AG04450 (cell line): ENCODE measurements around the gene FLCN. TPM values are rescaled to one million over a fixed set of nuclear protein-coding genes. Genes with fewer than 3 reads are reported as not detected.
"Not testable (repeated sequence)": the region's sequence is repeated elsewhere in the genome, so short reads cannot be mapped to it uniquely, and the experiment has no call there.

Source experiments
- CTCF ChIA-PET: fragments of 300-600, 350-600 bp; formaldehyde crosslinking; extraction: SDS; loops from one replicate; lab custom pipeline; 2022; ENCODE audit warnings: antibody characterized with exemption, inconsistent platforms; lab: Charles Lee
- POLR2A ChIA-PET: fragments of 350-600 bp; formaldehyde crosslinking; extraction: SDS; loops from one replicate; lab custom pipeline; 2021; ENCODE audit warnings: antibody characterized with exemption, inconsistent platforms; lab: Yijun Ruan, JAX
- DNase-seq: peaks from one replicate; pipeline ENCODE4 v3.0.0-alpha.2; 2011; ENCODE audit warnings: low read depth, low spot score
- H3K27ac ChIP-seq: one replicate; pipeline ENCODE4 v1.5.1; 2012; ENCODE audit warnings: low read depth, low read length, control low read depth
- H3K27me3 ChIP-seq: one replicate; pipeline ENCODE4 v1.6.0; 2012; ENCODE audit warnings: low read length; ENCODE audit not compliant: control insufficient read depth, insufficient read depth
- H3K4me3 ChIP-seq: 2 replicates; pipeline ENCODE4 v1.5.1; 2011; ENCODE audit warnings: mild to moderate bottlenecking, low read depth, low read length, control low read depth
- H3K9me3 ChIP-seq: 2 replicates; pipeline ENCODE4 v1.5.1; 2012; ENCODE audit warnings: low read length; ENCODE audit not compliant: control insufficient read depth, insufficient read depth
- polyA plus RNA-seq: library from polyadenylated mRNA; depleted of rRNA; stranded (reverse); fragments of >200 nt; gene quantifications from 2 replicates; pipeline ENCODE4 v1.2.3, GENCODE V29; 2011
- TF ChIP-seq, protein P1 (sequence below): IDR thresholded peaks from 2 replicates; pipeline ENCODE4 v1.5.1; 2011; ENCODE audit warnings: low read depth, low read length, control low read depth, inconsistent platforms

FLCN gene
- polyA plus RNA-seq, 1 experiment, result 13.7 TPM

DNA sequence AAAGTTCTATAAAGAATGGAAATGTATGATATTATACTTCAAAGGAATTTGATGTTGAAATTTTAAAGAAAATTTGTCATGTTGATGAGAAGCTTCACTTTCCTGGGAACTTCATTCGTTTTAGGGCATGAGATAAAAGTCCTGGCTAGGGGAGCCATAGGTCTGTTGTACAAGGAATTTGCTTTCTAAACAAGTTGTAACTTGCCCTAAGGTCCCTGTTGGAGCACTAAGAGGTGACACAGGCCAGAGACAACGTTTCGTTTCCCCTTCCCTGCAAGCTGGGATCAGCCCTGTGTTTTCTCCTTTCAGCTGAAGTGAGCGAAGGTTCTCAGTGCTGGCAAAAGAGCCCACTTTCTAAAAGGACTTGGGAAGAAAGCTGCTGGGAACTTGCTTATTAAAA is 47.4 kb downstream of the FLCN start:
- Histone ChIP-seq H3K4me3 (no peak overlapping the region), H3K27ac (no peak overlapping the region), H3K27me3 (no peaks in the 10 kb centered on the region), H3K9me3 (no peaks in the 10 kb centered on the region)
- ChIA-PET CTCF (no interaction called here), POLR2A (interaction anchor here (0.7 kb wide), 2 partner anchors 20 to 91 kb away, joined by 3 to 5 read pairs; no protein-coding TSS in a partner anchor)
- TF ChIP-seq, protein P1, sequence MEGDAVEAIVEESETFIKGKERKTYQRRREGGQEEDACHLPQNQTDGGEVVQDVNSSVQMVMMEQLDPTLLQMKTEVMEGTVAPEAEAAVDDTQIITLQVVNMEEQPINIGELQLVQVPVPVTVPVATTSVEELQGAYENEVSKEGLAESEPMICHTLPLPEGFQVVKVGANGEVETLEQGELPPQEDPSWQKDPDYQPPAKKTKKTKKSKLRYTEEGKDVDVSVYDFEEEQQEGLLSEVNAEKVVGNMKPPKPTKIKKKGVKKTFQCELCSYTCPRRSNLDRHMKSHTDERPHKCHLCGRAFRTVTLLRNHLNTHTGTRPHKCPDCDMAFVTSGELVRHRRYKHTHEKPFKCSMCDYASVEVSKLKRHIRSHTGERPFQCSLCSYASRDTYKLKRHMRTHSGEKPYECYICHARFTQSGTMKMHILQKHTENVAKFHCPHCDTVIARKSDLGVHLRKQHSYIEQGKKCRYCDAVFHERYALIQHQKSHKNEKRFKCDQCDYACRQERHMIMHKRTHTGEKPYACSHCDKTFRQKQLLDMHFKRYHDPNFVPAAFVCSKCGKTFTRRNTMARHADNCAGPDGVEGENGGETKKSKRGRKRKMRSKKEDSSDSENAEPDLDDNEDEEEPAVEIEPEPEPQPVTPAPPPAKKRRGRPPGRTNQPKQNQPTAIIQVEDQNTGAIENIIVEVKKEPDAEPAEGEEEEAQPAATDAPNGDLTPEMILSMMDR, result no peak
- no peak for DNase-seq

DNA sequence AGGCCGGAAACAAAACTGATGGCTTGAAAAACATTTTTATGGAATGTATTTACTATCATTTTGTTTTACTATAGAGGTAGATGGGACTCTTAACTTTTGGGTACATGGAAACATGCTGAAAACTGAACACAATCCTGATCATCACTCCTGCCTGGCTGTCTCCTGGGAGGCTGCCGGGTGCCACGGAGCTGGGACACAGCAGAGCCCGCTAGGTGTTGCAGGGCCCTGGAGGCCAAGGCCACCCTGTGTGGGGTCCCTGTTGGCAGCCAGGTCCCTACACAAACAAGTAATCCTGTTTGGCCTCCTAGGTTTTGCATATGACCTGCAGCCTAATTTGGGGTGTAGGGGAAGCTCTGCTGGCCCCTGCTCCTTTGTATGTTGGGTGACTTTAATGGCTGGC is 48.4 kb downstream of the FLCN start:
- no peak overlapping the region for H3K4me3 ChIP-seq
- no peaks in the 10 kb centered on the region for H3K27me3 ChIP-seq
- H3K27ac ChIP-seq, result no peak overlapping the region
- ChIA-PET CTCF (interaction anchor here (0.6 kb wide), 1 partner anchor 25 kb away, joined by 4 read pairs; no protein-coding TSS in a partner anchor), POLR2A (no interaction called here)
- no peaks in the 10 kb centered on the region for H3K9me3 ChIP-seq
- TF ChIP-seq, protein P1, result no peak
- no peak for DNase-seq

DNA sequence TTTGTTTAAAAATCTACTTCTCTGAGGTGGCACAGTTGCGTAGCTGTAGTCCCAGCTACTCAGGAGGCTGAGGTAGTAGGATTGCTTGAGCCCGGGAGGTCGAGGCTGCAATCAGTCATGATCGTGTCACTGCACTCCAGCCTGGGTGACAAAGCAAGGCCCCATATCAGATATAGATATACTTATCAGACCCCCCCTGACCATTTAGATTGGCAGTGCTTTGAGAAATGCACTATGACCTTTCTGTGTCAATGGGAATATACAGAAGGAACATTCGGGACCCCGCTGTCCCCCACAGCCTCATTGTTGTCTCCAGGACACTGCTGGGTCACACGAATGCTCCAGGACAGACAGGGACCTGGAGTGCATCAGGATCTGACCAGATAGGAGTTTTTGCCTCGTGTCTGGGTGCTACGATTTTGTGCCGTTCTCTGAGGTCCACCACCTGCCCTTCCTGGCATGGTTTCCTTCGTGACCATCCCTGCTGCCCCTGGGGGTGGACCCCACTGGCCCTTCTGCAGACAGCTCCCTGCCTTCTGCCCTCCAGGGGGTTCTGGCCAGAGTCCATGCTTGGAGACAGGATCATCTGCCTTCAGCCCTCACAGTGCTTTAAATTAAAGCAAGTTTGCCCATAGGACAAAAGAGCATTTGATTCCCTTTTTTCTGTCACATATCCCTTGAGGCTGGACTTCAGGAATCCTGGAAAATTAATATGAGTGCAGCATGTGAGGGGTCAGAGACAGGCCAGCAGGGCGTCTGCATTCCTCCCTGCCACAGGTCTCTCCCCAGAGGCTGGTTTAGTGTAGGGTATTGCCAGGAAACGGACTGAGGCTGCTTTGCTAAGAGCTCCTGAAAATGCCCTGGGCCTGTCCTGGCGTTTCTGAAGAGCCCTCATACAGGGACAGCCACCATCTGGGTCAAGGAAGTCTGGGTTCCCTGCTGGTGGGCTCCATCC is 50.1 kb downstream of the FLCN start:
- TF ChIP-seq, protein P1, result no peak
- H3K4me3 ChIP-seq, result no peak overlapping the region
- no peaks in the 10 kb centered on the region for H3K27me3 ChIP-seq
- no peak for DNase-seq
- H3K9me3 ChIP-seq, result no peaks in the 10 kb centered on the region
- H3K27ac ChIP-seq, result no peak overlapping the region
- ChIA-PET POLR2A (interaction anchor here (0.5 kb wide), 1 partner anchor 11 kb away, joined by 3 read pairs; no protein-coding TSS in a partner anchor), CTCF (no interaction called here)

DNA sequence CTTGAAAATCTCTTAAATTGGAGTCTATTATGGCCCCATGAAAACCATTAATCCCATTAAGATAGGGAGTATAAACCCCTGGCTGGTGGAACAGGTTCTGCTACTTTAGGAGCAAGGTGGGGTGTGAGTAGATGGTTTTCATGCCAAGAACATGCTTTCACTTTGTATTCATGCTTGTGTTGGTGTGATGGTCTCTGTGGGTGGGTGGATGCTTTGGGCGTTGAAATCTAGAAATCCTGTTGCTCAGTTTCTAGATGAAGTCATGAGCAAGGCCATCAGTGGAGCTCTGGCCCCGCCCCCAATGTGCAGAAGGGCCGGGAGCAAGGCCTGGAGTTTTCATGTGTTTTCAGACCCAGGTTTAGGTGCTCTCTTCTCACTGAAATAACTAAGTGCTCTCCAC is 50.9 kb downstream of the FLCN start:
- no peaks in the 10 kb centered on the region for H3K27me3 ChIP-seq
- H3K9me3 ChIP-seq, result no peaks in the 10 kb centered on the region
- H3K27ac ChIP-seq, result no peak overlapping the region
- no peak for DNase-seq
- no peak overlapping the region for H3K4me3 ChIP-seq
- TF ChIP-seq, protein P1, result no peak
- POLR2A ChIA-PET, result no interaction called here
- CTCF ChIA-PET, result no interaction called here

DNA sequence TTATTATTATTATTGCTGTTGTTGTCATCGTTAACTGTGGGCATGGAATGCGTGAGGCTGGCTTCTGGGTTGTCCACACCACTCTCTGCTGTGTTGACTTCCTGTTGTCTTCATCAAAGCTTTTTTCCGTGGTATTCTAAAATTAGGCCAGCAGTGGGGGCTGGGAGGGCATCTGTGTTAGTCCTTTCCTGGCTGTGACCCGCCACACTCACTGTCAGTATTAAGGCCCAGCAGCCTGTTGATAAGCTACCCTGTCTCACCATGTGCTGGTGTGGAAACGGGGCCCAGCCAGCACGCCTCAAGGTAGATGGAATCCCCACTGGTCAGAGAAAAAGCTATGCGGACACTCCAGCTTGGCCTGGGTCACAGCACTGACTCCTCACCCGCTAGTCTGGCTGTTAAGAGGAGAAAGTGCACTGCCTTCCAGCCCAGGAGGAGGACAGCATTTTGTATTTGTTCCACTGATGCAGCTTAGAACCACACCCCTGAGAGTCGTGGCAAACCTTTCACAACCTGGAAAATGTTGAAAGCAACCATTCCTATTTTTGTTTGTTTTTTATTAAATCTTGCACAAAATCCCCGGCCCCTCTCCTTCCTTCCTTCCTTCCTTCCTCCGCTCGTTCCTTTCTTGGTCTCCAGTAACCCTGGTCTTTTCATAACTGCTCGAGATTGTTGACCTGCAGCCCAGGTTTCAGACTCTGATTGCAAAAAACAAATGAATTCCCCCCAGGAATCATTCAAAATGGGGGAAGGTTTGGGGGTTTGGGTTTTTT is 51.8 kb downstream of the FLCN start:
- H3K4me3 ChIP-seq, POLR2A ChIA-PET, CTCF ChIA-PET, H3K27ac ChIP-seq, H3K9me3 ChIP-seq, H3K27me3 ChIP-seq, DNase-seq: not testable (repeated sequence)
